ENCODE data around the gene RHOV. TPM values are rescaled to one million over a fixed set of nuclear protein-coding genes. Genes with fewer than 3 reads are reported as not detected.
A peak's percentile ranks its signal among the peaks of the same experiment; 100 is the strongest.

Gene RHOV
- total and polyA plus RNA-seq, 2 donors (not counting 1 experiment from before 2014, with no cell fraction given), result not detected

DNA sequence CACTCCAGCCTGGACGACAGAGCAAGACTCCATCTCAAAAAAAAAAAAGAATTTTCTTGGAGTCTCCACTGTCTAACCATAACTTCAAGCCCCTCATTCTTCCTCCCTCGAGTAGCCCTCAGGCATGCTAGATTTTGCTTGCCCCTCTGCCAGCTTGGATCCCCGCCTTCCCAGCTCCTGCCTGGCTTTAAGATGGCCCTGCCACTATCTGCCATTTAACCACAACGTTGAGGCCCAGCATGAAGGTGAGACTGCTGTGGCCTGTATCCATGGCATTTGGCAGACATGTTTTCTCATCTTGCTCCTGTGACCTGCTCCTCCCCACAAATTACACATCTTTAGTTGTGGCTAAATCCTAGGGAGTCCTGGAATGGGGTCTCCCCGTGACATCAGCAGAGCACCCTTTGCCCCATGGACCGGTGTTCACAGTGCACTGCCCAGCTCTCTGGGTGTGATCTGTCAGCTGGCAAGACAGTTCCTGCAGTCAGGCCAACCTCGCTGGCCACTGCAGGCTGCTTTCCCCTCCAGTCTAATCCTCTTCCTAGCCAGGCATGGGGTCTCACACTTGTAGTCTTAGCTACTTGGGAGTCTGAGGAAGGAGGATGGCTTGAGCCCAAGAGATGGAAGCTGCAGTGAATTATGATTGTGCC, 30.6 kb upstream of the RHOV start:
- Histone ChIP-seq H3K9me3 (ENCODE audit: control insufficient read depth, insufficient read depth, low read depth, low read length) (no peaks in the 10 kb centered on the region), H3K4me2 (ENCODE audit: extremely low read depth, insufficient read depth, low read length) (no peak overlapping the region), H3K4me3 (replicated peaks in 1 of 4; ENCODE audit: control extremely low read depth in 1 of 4, insufficient read depth in 1 of 4, low read depth in 3 of 4, low read length in 4 of 4) (no peak overlapping the region), H3K27me3 (ENCODE audit: control insufficient read depth, insufficient read depth, low read length) (no peaks in the 10 kb centered on the region), H2AFZ (ENCODE audit: low read length) (no peak overlapping the region), H3K36me3 (ENCODE audit: control insufficient read depth, insufficient read depth, low read length) (peaks cover 31% of the 10 kb centered on the region), H3K4me1 (ENCODE audit: control insufficient read depth, extremely low read depth, insufficient read depth, low read length) (peaks cover 24% of the 10 kb centered on the region), H3K79me2 (ENCODE audit: control insufficient read depth, insufficient read depth, low read length) (peaks cover 10% of the 10 kb centered on the region), H3K27ac (ENCODE audit: insufficient read depth, low read length) (no peak overlapping the region), H4K20me1 (ENCODE audit: control insufficient read depth, extremely low read depth, insufficient read depth, low read length) (no peaks in the 10 kb centered on the region), H3K9ac (ENCODE audit: insufficient read depth, low read length) (no peak overlapping the region)
- TF ChIP-seq, protein P1, sequence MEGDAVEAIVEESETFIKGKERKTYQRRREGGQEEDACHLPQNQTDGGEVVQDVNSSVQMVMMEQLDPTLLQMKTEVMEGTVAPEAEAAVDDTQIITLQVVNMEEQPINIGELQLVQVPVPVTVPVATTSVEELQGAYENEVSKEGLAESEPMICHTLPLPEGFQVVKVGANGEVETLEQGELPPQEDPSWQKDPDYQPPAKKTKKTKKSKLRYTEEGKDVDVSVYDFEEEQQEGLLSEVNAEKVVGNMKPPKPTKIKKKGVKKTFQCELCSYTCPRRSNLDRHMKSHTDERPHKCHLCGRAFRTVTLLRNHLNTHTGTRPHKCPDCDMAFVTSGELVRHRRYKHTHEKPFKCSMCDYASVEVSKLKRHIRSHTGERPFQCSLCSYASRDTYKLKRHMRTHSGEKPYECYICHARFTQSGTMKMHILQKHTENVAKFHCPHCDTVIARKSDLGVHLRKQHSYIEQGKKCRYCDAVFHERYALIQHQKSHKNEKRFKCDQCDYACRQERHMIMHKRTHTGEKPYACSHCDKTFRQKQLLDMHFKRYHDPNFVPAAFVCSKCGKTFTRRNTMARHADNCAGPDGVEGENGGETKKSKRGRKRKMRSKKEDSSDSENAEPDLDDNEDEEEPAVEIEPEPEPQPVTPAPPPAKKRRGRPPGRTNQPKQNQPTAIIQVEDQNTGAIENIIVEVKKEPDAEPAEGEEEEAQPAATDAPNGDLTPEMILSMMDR (conservative IDR thresholded peaks at IDR 0.05 in 1 of 2, IDR thresholded peaks at IDR 0.05 in 1 of 2; ENCODE audit: low read depth in 1 of 2, low read length in 2 of 2), result no peak
- no peak for TF ChIP-seq EZH2 (IDR thresholded peaks at IDR 0.05; ENCODE audit: low read length, missing control alignments)
- DNase-seq (ENCODE audit: low read depth in 2 of 2), result no peak

DNA sequence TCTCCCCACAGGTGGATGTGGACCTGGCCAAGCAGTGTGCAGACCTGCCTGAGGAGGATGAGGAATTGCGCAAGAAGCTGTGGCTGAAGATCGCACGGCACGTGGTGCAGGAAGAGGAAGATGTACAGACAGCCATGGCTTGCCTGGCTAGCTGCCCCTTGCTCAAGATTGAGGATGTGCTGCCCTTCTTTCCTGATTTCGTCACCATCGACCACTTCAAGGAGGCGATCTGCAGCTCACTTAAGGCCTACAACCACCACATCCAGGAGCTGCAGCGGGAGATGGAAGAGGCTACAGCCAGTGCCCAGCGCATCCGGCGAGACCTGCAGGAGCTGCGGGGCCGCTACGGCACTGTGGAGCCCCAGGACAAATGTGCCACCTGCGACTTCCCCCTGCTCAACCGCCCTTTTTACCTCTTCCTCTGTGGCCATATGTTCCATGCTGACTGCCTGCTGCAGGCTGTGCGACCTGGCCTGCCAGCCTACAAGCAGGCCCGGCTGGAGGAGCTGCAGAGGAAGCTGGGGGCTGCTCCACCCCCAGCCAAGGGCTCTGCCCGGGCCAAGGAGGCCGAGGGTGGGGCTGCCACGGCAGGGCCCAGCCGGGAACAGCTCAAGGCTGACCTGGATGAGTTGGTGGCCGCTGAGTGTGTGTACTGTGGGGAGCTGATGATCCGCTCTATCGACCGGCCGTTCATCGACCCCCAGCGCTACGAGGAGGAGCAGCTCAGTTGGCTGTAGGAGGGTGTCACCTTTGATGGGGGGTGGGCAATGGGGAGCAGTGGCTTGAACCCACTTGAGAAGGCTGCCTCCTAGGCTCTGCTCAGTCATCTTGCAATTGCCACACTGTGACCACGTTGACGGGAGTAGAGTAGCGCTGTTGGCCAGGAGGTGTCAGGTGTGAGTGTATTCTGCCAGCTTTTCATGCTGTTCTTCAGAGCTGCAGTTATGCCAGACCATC, 28.8 kb upstream of the RHOV start:
- Histone ChIP-seq H3K27me3 (ENCODE audit: control insufficient read depth, insufficient read depth, low read length) (no peaks in the 10 kb centered on the region), H3K27ac (ENCODE audit: insufficient read depth, low read length) (no peak overlapping the region), H3K9me3 (ENCODE audit: control insufficient read depth, insufficient read depth, low read depth, low read length) (no peaks in the 10 kb centered on the region), H3K4me2 (ENCODE audit: extremely low read depth, insufficient read depth, low read length) (no peak overlapping the region), H2AFZ (ENCODE audit: low read length) (no peak overlapping the region), H3K9ac (ENCODE audit: insufficient read depth, low read length) (no peak overlapping the region), H4K20me1 (ENCODE audit: control insufficient read depth, extremely low read depth, insufficient read depth, low read length) (no peaks in the 10 kb centered on the region), H3K4me3 (replicated peaks in 1 of 4; ENCODE audit: control extremely low read depth in 1 of 4, insufficient read depth in 1 of 4, low read depth in 3 of 4, low read length in 4 of 4) (no peak overlapping the region), H3K79me2 (ENCODE audit: control insufficient read depth, insufficient read depth, low read length) (peaks cover 10% of the 10 kb centered on the region), H3K36me3 (ENCODE audit: control insufficient read depth, insufficient read depth, low read length) (peaks cover 38% of the 10 kb centered on the region), H3K4me1 (ENCODE audit: control insufficient read depth, extremely low read depth, insufficient read depth, low read length) (peaks cover 24% of the 10 kb centered on the region)
- TF ChIP-seq, protein P1 (conservative IDR thresholded peaks at IDR 0.05 in 1 of 2, IDR thresholded peaks at IDR 0.05 in 1 of 2; ENCODE audit: low read depth in 1 of 2, low read length in 2 of 2), result peak in 1 of 2 donors; percentile 1
- TF ChIP-seq EZH2 (IDR thresholded peaks at IDR 0.05; ENCODE audit: low read length, missing control alignments), result no peak
- DNase-seq (ENCODE audit: low read depth in 2 of 2), result no peak

DNA sequence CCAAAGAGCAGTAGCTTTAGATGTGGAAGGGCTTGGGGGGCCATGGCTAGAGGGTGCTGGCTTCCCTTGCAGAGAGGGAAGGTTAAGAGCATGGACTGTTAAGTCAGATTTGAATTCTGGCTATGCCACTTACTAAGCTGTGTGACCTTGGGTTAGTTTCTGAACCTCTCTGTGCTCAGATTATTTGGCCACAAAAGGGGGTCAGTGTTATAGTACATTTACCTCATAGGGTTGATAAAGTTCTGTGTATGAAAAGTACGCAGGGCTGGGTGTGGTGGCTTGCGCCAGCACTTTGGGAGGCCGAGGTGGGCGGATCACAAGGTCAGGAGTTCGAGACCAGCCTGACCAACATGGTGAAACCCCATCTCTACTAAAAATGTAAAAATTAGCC, 27.0 kb upstream of the RHOV start:
- H3K79me2 ChIP-seq (ENCODE audit: control insufficient read depth, insufficient read depth, low read length), result peaks cover 12% of the 10 kb centered on the region
- no peak overlapping the region for H3K27ac ChIP-seq (ENCODE audit: insufficient read depth, low read length)
- H2AFZ ChIP-seq (ENCODE audit: low read length), result no peak overlapping the region
- H3K4me2 ChIP-seq (ENCODE audit: extremely low read depth, insufficient read depth, low read length), result no peak overlapping the region
- no peak overlapping the region for H3K9ac ChIP-seq (ENCODE audit: insufficient read depth, low read length)
- TF ChIP-seq EZH2 (IDR thresholded peaks at IDR 0.05; ENCODE audit: low read length, missing control alignments), result no peak
- TF ChIP-seq, protein P1 (conservative IDR thresholded peaks at IDR 0.05 in 1 of 2, IDR thresholded peaks at IDR 0.05 in 1 of 2; ENCODE audit: low read depth in 1 of 2, low read length in 2 of 2), result no peak
- no peak for DNase-seq (ENCODE audit: low read depth in 2 of 2)
- H3K36me3 ChIP-seq (ENCODE audit: control insufficient read depth, insufficient read depth, low read length), result peaks cover 39% of the 10 kb centered on the region
- H3K4me1 ChIP-seq (ENCODE audit: control insufficient read depth, extremely low read depth, insufficient read depth, low read length), result peaks cover 12% of the 10 kb centered on the region
- H4K20me1 ChIP-seq (ENCODE audit: control insufficient read depth, extremely low read depth, insufficient read depth, low read length), result no peaks in the 10 kb centered on the region
- no peaks in the 10 kb centered on the region for H3K9me3 ChIP-seq (ENCODE audit: control insufficient read depth, insufficient read depth, low read depth, low read length)
- no peak overlapping the region for H3K4me3 ChIP-seq (replicated peaks in 1 of 4; ENCODE audit: control extremely low read depth in 1 of 4, insufficient read depth in 1 of 4, low read depth in 3 of 4, low read length in 4 of 4)
- H3K27me3 ChIP-seq (ENCODE audit: control insufficient read depth, insufficient read depth, low read length), result no peaks in the 10 kb centered on the region

All from fibroblast of lung (primary cell).